Neural cell (in vitro differentiated cells): ENCODE results near the gene MEGF9.

ENCODE experiments used
- EP300 ChIP-seq: fragments of 450-650 bp; conservative IDR thresholded peaks from 2 replicates; pipeline ENCODE4 v1.6.1; 2014; ENCODE audit warnings: antibody characterized with exemption, mild to moderate bottlenecking, moderate library complexity; ENCODE audit not compliant: poor library complexity, severe bottlenecking
- MXI1 ChIP-seq: fragments of 450-650 bp; conservative IDR thresholded peaks from 2 replicates; pipeline ENCODE4 v1.6.1; 2014; ENCODE audit warnings: antibody characterized with exemption, mild to moderate bottlenecking; ENCODE audit not compliant: poor library complexity, severe bottlenecking
- REST ChIP-seq: IDR thresholded peaks from 2 replicates; pipeline ENCODE4 v1.6.1; 2012; ENCODE audit warnings: borderline replicate concordance
- SMC3 ChIP-seq: fragments of 450-650 bp; conservative IDR thresholded peaks from 2 replicates; pipeline ENCODE4 v1.6.1; 2014; ENCODE audit warnings: antibody characterized with exemption, mild to moderate bottlenecking, moderate library complexity; ENCODE audit not compliant: poor library complexity
- TAF1 ChIP-seq: IDR thresholded peaks from 2 replicates; pipeline ENCODE4 v1.6.1; 2012; ENCODE audit warnings: low read depth
- TF ChIP-seq, protein P1 (sequence below): fragments of 450-650 bp; IDR thresholded peaks from 2 replicates; pipeline ENCODE4 v1.5.1; 2014; ENCODE audit warnings: antibody characterized with exemption, mild to moderate bottlenecking, moderate library complexity; ENCODE audit not compliant: poor library complexity, severe bottlenecking

GRCh38 chr9:120646948-120647347, 67.3 kb downstream of the MEGF9 start:
- TF ChIP-seq, protein P1, sequence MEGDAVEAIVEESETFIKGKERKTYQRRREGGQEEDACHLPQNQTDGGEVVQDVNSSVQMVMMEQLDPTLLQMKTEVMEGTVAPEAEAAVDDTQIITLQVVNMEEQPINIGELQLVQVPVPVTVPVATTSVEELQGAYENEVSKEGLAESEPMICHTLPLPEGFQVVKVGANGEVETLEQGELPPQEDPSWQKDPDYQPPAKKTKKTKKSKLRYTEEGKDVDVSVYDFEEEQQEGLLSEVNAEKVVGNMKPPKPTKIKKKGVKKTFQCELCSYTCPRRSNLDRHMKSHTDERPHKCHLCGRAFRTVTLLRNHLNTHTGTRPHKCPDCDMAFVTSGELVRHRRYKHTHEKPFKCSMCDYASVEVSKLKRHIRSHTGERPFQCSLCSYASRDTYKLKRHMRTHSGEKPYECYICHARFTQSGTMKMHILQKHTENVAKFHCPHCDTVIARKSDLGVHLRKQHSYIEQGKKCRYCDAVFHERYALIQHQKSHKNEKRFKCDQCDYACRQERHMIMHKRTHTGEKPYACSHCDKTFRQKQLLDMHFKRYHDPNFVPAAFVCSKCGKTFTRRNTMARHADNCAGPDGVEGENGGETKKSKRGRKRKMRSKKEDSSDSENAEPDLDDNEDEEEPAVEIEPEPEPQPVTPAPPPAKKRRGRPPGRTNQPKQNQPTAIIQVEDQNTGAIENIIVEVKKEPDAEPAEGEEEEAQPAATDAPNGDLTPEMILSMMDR = no peak
- TF ChIP-seq EP300 = no peak
- TF ChIP-seq TAF1 = no peak
- TF ChIP-seq SMC3 = no peak
- no peak for TF ChIP-seq REST
- TF ChIP-seq MXI1 = no peak
